SK-N-SH treated with all-trans-retinoic acid at 6 μM for 48 hours (cell line): Measurements from ENCODE around the gene ELF1.
"Not testable (repeated sequence)": the region's sequence is repeated elsewhere in the genome, so short reads cannot be mapped to it uniquely, and the experiment has no call there.

ENCODE experiments used
- ATAC-seq: fragments of 200-7000 bp; cut with Tn5 transposase; 3 replicates; pipeline ENCODE4 v1.9.1; 2020; ENCODE audit warnings: mild to moderate bottlenecking, moderate library complexity
- ARNTL ChIP-seq: fragments of 450-650 bp; formaldehyde crosslinking; IDR thresholded peaks from 2 replicates; pipeline ENCODE4 v1.5.0; 2020; ENCODE audit warnings: low read depth, mild to moderate bottlenecking, moderate library complexity, borderline replicate concordance
- BACH2 ChIP-seq: fragments of 250-450 bp; sonication (Bioruptor Pico); IDR thresholded peaks from 2 replicates; pipeline ENCODE4 v1.9.0; 2021; ENCODE audit warnings: mild to moderate bottlenecking, borderline replicate concordance
- CREB5 ChIP-seq: fragments of 250-450 bp; sonication (Bioruptor Pico); IDR thresholded peaks from 2 replicates; pipeline ENCODE4 v1.5.1; 2020; ENCODE audit warnings: low read depth, mild to moderate bottlenecking, moderate library complexity
- CSDC2 ChIP-seq: fragments of 250-450 bp; sonication (Bioruptor Pico); IDR thresholded peaks from 2 replicates; pipeline ENCODE4 v1.5.0; 2020; ENCODE audit warnings: mild to moderate bottlenecking, moderate library complexity
- CSRNP3 ChIP-seq: fragments of 250-450 bp; sonication (Bioruptor Pico); IDR thresholded peaks from 2 replicates; pipeline ENCODE4 v1.5.1; 2021; ENCODE audit warnings: mild to moderate bottlenecking, moderate library complexity
- ESRRG ChIP-seq: fragments of 250-450 bp; sonication (Bioruptor Pico); IDR thresholded peaks from 2 replicates; pipeline ENCODE4 v1.6.1; 2021; ENCODE audit warnings: mild to moderate bottlenecking
- GLIS3 ChIP-seq: fragments of 250-450 bp; sonication (Bioruptor Pico); IDR thresholded peaks from 2 replicates; pipeline ENCODE4 v1.5.0; 2020; ENCODE audit warnings: mild to moderate bottlenecking, moderate library complexity
- ISL1 ChIP-seq: fragments of 250-450 bp; sonication (Bioruptor Pico); IDR thresholded peaks from 2 replicates; pipeline ENCODE4 v2.1.2; 2022; ENCODE audit warnings: mild to moderate bottlenecking, moderate library complexity
- OSR1 ChIP-seq: fragments of 250-450 bp; sonication (Bioruptor Pico); IDR thresholded peaks from 2 replicates; pipeline ENCODE4 v1.8.0; 2022; ENCODE audit warnings: moderate library complexity, mild to moderate bottlenecking, inconsistent platforms
- PATZ1 ChIP-seq: fragments of 250-450 bp; sonication (Bioruptor Pico); IDR thresholded peaks from 2 replicates; pipeline ENCODE4 v1.8.0; 2020; ENCODE audit warnings: mild to moderate bottlenecking, moderate library complexity, borderline replicate concordance
- PPARA ChIP-seq: fragments of 250-450 bp; sonication (Bioruptor Pico); IDR thresholded peaks from 2 replicates; pipeline ENCODE4 v1.5.0; 2020; ENCODE audit warnings: mild to moderate bottlenecking, borderline replicate concordance
- RARB ChIP-seq: fragments of 250-450 bp; sonication (Bioruptor Pico); IDR thresholded peaks from 2 replicates; pipeline ENCODE4 v1.8.0; 2021; ENCODE audit warnings: mild to moderate bottlenecking, moderate library complexity
- SNAI2 ChIP-seq: fragments of 250-450 bp; sonication (Bioruptor Pico); IDR thresholded peaks from 2 replicates; pipeline ENCODE4 v1.5.0; 2020; ENCODE audit warnings: mild to moderate bottlenecking, moderate library complexity
- TCF4 ChIP-seq: fragments of 250-450 bp; sonication (Bioruptor Pico); IDR thresholded peaks from 2 replicates; pipeline ENCODE4 v1.8.0; 2021; ENCODE audit warnings: mild to moderate bottlenecking, moderate library complexity, borderline replicate concordance
- TOX ChIP-seq: fragments of 250-450 bp; sonication (Bioruptor Pico); IDR thresholded peaks from 2 replicates; pipeline ENCODE4 v1.8.0; 2021; ENCODE audit warnings: mild to moderate bottlenecking, moderate library complexity, borderline replicate concordance
- TSHZ2 ChIP-seq: fragments of 250-450 bp; sonication (Bioruptor Pico); IDR thresholded peaks from 2 replicates; pipeline ENCODE4 v1.5.0; 2020; ENCODE audit warnings: mild to moderate bottlenecking, moderate library complexity
- ZC3H10 ChIP-seq: fragments of 250-450 bp; sonication (Bioruptor Pico); IDR thresholded peaks from 2 replicates; pipeline ENCODE4 v1.5.1; 2021; ENCODE audit warnings: mild to moderate bottlenecking, moderate library complexity
- ZFP3 ChIP-seq: fragments of 250-450 bp; sonication (Bioruptor Pico); IDR thresholded peaks from 2 replicates; pipeline ENCODE4 v1.5.0; 2020; ENCODE audit warnings: mild to moderate bottlenecking, moderate library complexity
- ZFP30 ChIP-seq: fragments of 450-650 bp; formaldehyde crosslinking; IDR thresholded peaks from 2 replicates; pipeline ENCODE4 v1.5.0; 2022; ENCODE audit warnings: mild to moderate bottlenecking, moderate library complexity
- ZNF565 ChIP-seq: fragments of 450-650 bp; formaldehyde crosslinking; conservative IDR thresholded peaks from 2 replicates; pipeline ENCODE4 v1.5.0; 2020; ENCODE audit warnings: low read depth, mild to moderate bottlenecking, moderate library complexity
- ZNF70 ChIP-seq: fragments of 450-650 bp; formaldehyde crosslinking; IDR thresholded peaks from 2 replicates; pipeline ENCODE4 v1.5.0; 2020; ENCODE audit warnings: mild to moderate bottlenecking, moderate library complexity
- ZNF8 ChIP-seq: fragments of 450-650 bp; formaldehyde crosslinking; IDR thresholded peaks from 2 replicates; pipeline ENCODE4 v1.5.0; 2020; ENCODE audit warnings: mild to moderate bottlenecking, moderate library complexity
- TF ChIP-seq, protein P1 (sequence below): fragments of 250-450 bp; sonication (Bioruptor Pico); IDR thresholded peaks from 2 replicates; pipeline ENCODE4 v1.8.0; 2021; ENCODE audit warnings: low read depth, mild to moderate bottlenecking, moderate library complexity, borderline replicate concordance

ELF1 gene

GRCh38 chr13:40911341-40911740 is 107.8 kb downstream of the ELF1 start:
- TF ChIP-seq RARB (CRISPR knock-in tag), result no peak
- no peak for TF ChIP-seq GLIS3 (CRISPR knock-in tag)
- TF ChIP-seq CREB5 (CRISPR knock-in tag), result 0 out of 2 replicates have a peak, but pooled peaks have one; percentile 17
- no peak for TF ChIP-seq ZFP3 (CRISPR knock-in tag)
- no peak for TF ChIP-seq PPARA (CRISPR knock-in tag)
- TF ChIP-seq TCF4 (CRISPR knock-in tag), result peak; percentile 98
- no peak for TF ChIP-seq TOX
- TF ChIP-seq TSHZ2 (CRISPR knock-in tag), result peak; percentile 91; the same call in 1 of the 2 replicates
- TF ChIP-seq BACH2, result no peak
- 0 out of 2 replicates have a peak, but pooled peaks have one; percentile 57 for TF ChIP-seq SNAI2 (CRISPR knock-in tag)
- no peak for TF ChIP-seq ZC3H10 (CRISPR knock-in tag)
- TF ChIP-seq ZFP30 (CRISPR knock-in tag), result peak; percentile 22; the same call in 1 of the 2 replicates
- 0 out of 2 replicates have a peak, but pooled peaks have one; percentile 36 for TF ChIP-seq ZNF70 (CRISPR knock-in tag)
- no peak for TF ChIP-seq CSDC2 (CRISPR knock-in tag)
- TF ChIP-seq CSRNP3 (CRISPR knock-in tag), result peak; percentile 87; the same call in 1 of the 2 replicates
- TF ChIP-seq ZNF565 (CRISPR knock-in tag), result no peak
- peak; percentile 59; the same call in 1 of the 2 replicates for TF ChIP-seq ZNF8 (CRISPR knock-in tag)
- no peak for TF ChIP-seq PATZ1 (CRISPR knock-in tag)
- no peak; the same call in 1 of the 2 replicates for TF ChIP-seq ESRRG (CRISPR knock-in tag)
- TF ChIP-seq ISL1, result peak; percentile 95
- TF ChIP-seq, protein P1, sequence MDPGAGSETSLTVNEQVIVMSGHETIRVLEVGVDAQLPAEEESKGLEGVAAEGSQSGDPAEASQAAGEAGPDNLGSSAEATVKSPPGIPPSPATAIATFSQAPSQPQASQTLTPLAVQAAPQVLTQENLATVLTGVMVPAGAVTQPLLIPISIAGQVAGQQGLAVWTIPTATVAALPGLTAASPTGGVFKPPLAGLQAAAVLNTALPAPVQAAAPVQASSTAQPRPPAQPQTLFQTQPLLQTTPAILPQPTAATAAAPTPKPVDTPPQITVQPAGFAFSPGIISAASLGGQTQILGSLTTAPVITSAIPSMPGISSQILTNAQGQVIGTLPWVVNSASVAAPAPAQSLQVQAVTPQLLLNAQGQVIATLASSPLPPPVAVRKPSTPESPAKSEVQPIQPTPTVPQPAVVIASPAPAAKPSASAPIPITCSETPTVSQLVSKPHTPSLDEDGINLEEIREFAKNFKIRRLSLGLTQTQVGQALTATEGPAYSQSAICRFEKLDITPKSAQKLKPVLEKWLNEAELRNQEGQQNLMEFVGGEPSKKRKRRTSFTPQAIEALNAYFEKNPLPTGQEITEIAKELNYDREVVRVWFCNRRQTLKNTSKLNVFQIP (CRISPR knock-in tag), result no peak
- no peak for TF ChIP-seq OSR1
- no peak for TF ChIP-seq ARNTL (CRISPR knock-in tag)
- peak; percentile 35; the same call in 2 of the 3 replicates for ATAC-seq

GRCh38 chr13:40910324-40911050 is 108.6 kb downstream of the ELF1 start:
- no peak for TF ChIP-seq ZNF565 (CRISPR knock-in tag)
- TF ChIP-seq ISL1, result peak; percentile 55
- peak; percentile 81 for ATAC-seq

DNA sequence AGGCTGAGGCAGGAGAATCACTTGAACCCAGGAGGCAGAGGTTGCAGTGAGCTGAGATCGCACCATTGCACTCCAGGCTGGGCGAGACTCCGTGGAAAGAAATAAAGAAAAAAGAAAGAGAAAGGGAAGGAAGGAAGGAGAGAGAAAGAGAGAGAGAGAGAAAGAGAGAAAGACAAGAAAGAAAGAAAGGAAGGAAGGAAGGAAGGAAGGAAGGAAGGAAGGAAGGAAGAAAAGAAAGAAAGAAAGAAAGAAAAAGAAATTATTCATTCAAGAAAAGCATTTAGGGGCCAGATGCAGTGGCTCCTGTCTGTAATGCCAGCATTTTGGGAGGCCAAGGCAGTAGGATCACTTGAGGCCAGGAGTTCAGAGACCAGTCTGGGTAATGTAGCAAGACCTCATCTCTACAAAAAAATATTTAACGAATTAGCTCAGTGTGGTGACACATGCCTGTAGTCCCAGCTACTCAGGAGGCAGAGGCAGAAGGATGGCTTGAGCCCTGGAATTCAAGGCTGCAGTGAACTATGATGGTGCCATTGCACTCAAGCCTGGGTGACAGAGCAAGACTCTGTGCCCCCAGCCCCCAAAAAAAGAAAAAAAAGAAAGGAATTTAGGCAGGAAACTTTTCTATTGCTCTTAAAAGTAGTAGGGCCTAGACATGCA is 109.4 kb downstream of the ELF1 start:
- ATAC-seq, result not testable (repeated sequence)
